ENCODE measurements around the gene PRSS3. TPM values are rescaled to one million over a fixed set of nuclear protein-coding genes. Genes with fewer than 3 reads are reported as not detected.
"Not testable (repeated sequence)": the region's sequence is repeated elsewhere in the genome, so short reads cannot be mapped to it uniquely, and the experiment has no call there.

The PRSS3 gene
- total RNA-seq, 1 experiment from 2014 or later: not detected

- H3K36me3 ChIP-seq (replicated peaks; ENCODE audit: control insufficient read depth, insufficient read depth, low read length): no peaks in the 10 kb centered on the region
- no peak overlapping the region for H3K4me3 ChIP-seq (ENCODE audit: insufficient read depth, low read depth, low read length)
- no peaks in the 10 kb centered on the region; the same call in 1 of the 2 replicates for H3K27me3 ChIP-seq (ENCODE audit: control insufficient read depth, insufficient read depth, low read length)
- DNase-seq: no peak
Measured at GRCh38 chr9:33797837-33798236, 2.5 kb downstream of the PRSS3 start.

- H3K27me3 ChIP-seq (ENCODE audit: control insufficient read depth, insufficient read depth, low read length): no peaks in the 10 kb centered on the region; the same call in 1 of the 2 replicates
- DNase-seq: no peak
- H3K36me3 ChIP-seq (replicated peaks; ENCODE audit: control insufficient read depth, insufficient read depth, low read length): no peaks in the 10 kb centered on the region
- H3K4me3 ChIP-seq (ENCODE audit: insufficient read depth, low read depth, low read length): no peak overlapping the region
Measured at GRCh38 chr9:33798545-33798944, 3.2 kb downstream of the PRSS3 start.

- H3K36me3 ChIP-seq (replicated peaks; ENCODE audit: control insufficient read depth, insufficient read depth, low read length): no peaks in the 10 kb centered on the region
- H3K4me3 ChIP-seq (ENCODE audit: insufficient read depth, low read depth, low read length): no peak overlapping the region
- no peak for DNase-seq
Measured at GRCh38 chr9:33799928-33800704, 4.8 kb downstream of the PRSS3 start.

GRCh38 chr9:33800886-33801285, 5.5 kb downstream of the PRSS3 start:
- H3K4me3 ChIP-seq (ENCODE audit: insufficient read depth, low read depth, low read length): no peak overlapping the region
- DNase-seq: no peak
- H3K27me3 ChIP-seq (ENCODE audit: control insufficient read depth, insufficient read depth, low read length): no peaks in the 10 kb centered on the region
- no peaks in the 10 kb centered on the region for H3K36me3 ChIP-seq (replicated peaks; ENCODE audit: control insufficient read depth, insufficient read depth, low read length)

More at GRCh38 chr9:33799928-33800704, 4.8 kb downstream of the PRSS3 start:
- H3K27me3 ChIP-seq (ENCODE audit: control insufficient read depth, insufficient read depth, low read length): no peaks in the 10 kb centered on the region

- not testable (repeated sequence) for H3K4me3 ChIP-seq (ENCODE audit: insufficient read depth, low read depth, low read length); DNase-seq; H3K36me3 ChIP-seq (replicated peaks; ENCODE audit: control insufficient read depth, insufficient read depth, low read length); H3K27me3 ChIP-seq (ENCODE audit: control insufficient read depth, insufficient read depth, low read length)
Measured at GRCh38 chr9:33801943-33802500, 6.7 kb downstream of the PRSS3 start.

- not testable (repeated sequence) for H3K36me3 ChIP-seq (replicated peaks; ENCODE audit: control insufficient read depth, insufficient read depth, low read length); H3K4me3 ChIP-seq (ENCODE audit: insufficient read depth, low read depth, low read length); DNase-seq; H3K27me3 ChIP-seq (ENCODE audit: control insufficient read depth, insufficient read depth, low read length)
Measured at GRCh38 chr9:33804196-33804595, 8.8 kb downstream of the PRSS3 start.

- not testable (repeated sequence) for H3K36me3 ChIP-seq (replicated peaks; ENCODE audit: control insufficient read depth, insufficient read depth, low read length); DNase-seq; H3K4me3 ChIP-seq (ENCODE audit: insufficient read depth, low read depth, low read length); H3K27me3 ChIP-seq (ENCODE audit: control insufficient read depth, insufficient read depth, low read length)
Measured at GRCh38 chr9:33807156-33807555, 11.8 kb downstream of the PRSS3 start.

- DNase-seq; H3K4me3 ChIP-seq (ENCODE audit: insufficient read depth, low read depth, low read length); H3K36me3 ChIP-seq (replicated peaks; ENCODE audit: control insufficient read depth, insufficient read depth, low read length); H3K27me3 ChIP-seq (ENCODE audit: control insufficient read depth, insufficient read depth, low read length): not testable (repeated sequence)
Measured at GRCh38 chr9:33808979-33809322, 13.6 kb downstream of the PRSS3 start.

GRCh38 chr9:33809506-33809905, 14.1 kb downstream of the PRSS3 start:
- Histone ChIP-seq H3K27me3 (ENCODE audit: control insufficient read depth, insufficient read depth, low read length) (no peaks in the 10 kb centered on the region), H3K36me3 (replicated peaks; ENCODE audit: control insufficient read depth, insufficient read depth, low read length) (no peaks in the 10 kb centered on the region), H3K4me3 (ENCODE audit: insufficient read depth, low read depth, low read length) (no peak overlapping the region)
- no peak for DNase-seq

GRCh38 chr9:33813712-33814641, 18.6 kb downstream of the PRSS3 start:
- peak; percentile 40 for DNase-seq
- Histone ChIP-seq H3K4me3 (ENCODE audit: insufficient read depth, low read depth, low read length) (no peak overlapping the region), H3K36me3 (replicated peaks; ENCODE audit: control insufficient read depth, insufficient read depth, low read length) (no peaks in the 10 kb centered on the region), H3K27me3 (ENCODE audit: control insufficient read depth, insufficient read depth, low read length) (no peaks in the 10 kb centered on the region)

- Histone ChIP-seq H3K4me3 (ENCODE audit: insufficient read depth, low read depth, low read length) (no peak overlapping the region), H3K27me3 (ENCODE audit: control insufficient read depth, insufficient read depth, low read length) (no peaks in the 10 kb centered on the region), H3K36me3 (replicated peaks; ENCODE audit: control insufficient read depth, insufficient read depth, low read length) (no peaks in the 10 kb centered on the region)
- DNase-seq: no peak
Measured at GRCh38 chr9:33815781-33816180, 20.4 kb downstream of the PRSS3 start.

GRCh38 chr9:33816327-33817252, 21.2 kb downstream of the PRSS3 start, which contains the start of gene UBE2R2:
UBE2R2 (plus strand) TSS chr9:33817160; CDS start chr9:33817758, 598 bp downstream.
- DNase-seq: peak; percentile 98
- H3K4me3 ChIP-seq (ENCODE audit: insufficient read depth, low read depth, low read length): peak within 1 kb of the TSS; percentile 89
- H3K27me3 ChIP-seq (ENCODE audit: control insufficient read depth, insufficient read depth, low read length): no peaks in the 10 kb centered on the region
- no peaks in the 10 kb centered on the region for H3K36me3 ChIP-seq (replicated peaks; ENCODE audit: control insufficient read depth, insufficient read depth, low read length)

- Histone ChIP-seq H3K27me3 (ENCODE audit: control insufficient read depth, insufficient read depth, low read length) (no peaks in the 10 kb centered on the region), H3K4me3 (ENCODE audit: insufficient read depth, low read depth, low read length) (peak overlapping the region; percentile 89), H3K36me3 (replicated peaks; ENCODE audit: control insufficient read depth, insufficient read depth, low read length) (no peaks in the 10 kb centered on the region)
- DNase-seq: peak; percentile 90
Measured at GRCh38 chr9:33817327-33818166, 22.2 kb downstream of the PRSS3 start.
